CD8-positive, alpha-beta memory T cell (primary cell): Measurements from ENCODE around the gene DENND1A. TPM values are rescaled to one million over a fixed set of nuclear protein-coding genes. Genes with fewer than 3 reads are reported as not detected.
A peak's percentile ranks its signal among the peaks of the same experiment; 100 is the strongest.

Experiments used
- CTCF ChIA-PET: fragments of 350-600 bp; sonication (Branson Sonifier 250); formaldehyde crosslinking; loops from one replicate; lab custom pipeline; 2021; ENCODE audit warnings: antibody characterized with exemption; lab: Charles Lee
- POLR2A ChIA-PET: fragments of 350-600 bp; sonication (Branson Sonifier 250); formaldehyde crosslinking; loops from one replicate; lab custom pipeline; 2021; ENCODE audit warnings: antibody characterized with exemption; lab: Charles Lee
- DNase-seq, 5 donors: peaks; one replicate each; pipeline versions ENCODE4 v3.0.0 to v3.0.0-alpha.2; 2020 to 2022; ENCODE audit warnings: mixed read lengths in 1 of 5
- H3K27ac ChIP-seq: one replicate; pipeline ENCODE4 v1.7.0; 2013; ENCODE audit warnings: low read depth, mild to moderate bottlenecking, low read length, moderate library complexity
- H3K27me3 ChIP-seq: 2 replicates; pipeline ENCODE4 v1.7.0; 2013; ENCODE audit warnings: low read length, mild to moderate bottlenecking; ENCODE audit not compliant: insufficient read depth, poor library complexity, severe bottlenecking
- H3K36me3 ChIP-seq: 2 replicates; pipeline ENCODE4 v1.7.0; 2013; ENCODE audit warnings: mild to moderate bottlenecking, low read length, moderate library complexity; ENCODE audit not compliant: insufficient read depth
- H3K4me1 ChIP-seq: 2 replicates; pipeline ENCODE4 v1.7.0; 2013; ENCODE audit warnings: mild to moderate bottlenecking, low read length, moderate library complexity; ENCODE audit not compliant: insufficient read depth
- H3K4me3 ChIP-seq: 2 replicates; pipeline ENCODE4 v1.7.0; 2013; ENCODE audit warnings: mild to moderate bottlenecking, low read length
- H3K9me3 ChIP-seq: 2 replicates; pipeline ENCODE4 v1.7.0; 2013; ENCODE audit warnings: mild to moderate bottlenecking, low read length
- H3K27ac Mint-ChIP-seq, 8 donors: one replicate each; pipeline ENCODE4 v1.8.0; 2020 to 2021; ENCODE audit warnings: mixed read lengths in 8 of 8, mild to moderate bottlenecking in 6 of 8, inconsistent platforms in 3 of 8, moderate library complexity in 3 of 8
- H3K27me3 Mint-ChIP-seq, 2 donors: one replicate each; pipeline ENCODE4 v1.8.0; 2020 to 2021; ENCODE audit warnings: mixed read lengths in 2 of 2, mild to moderate bottlenecking in 1 of 2, moderate library complexity in 1 of 2
- H3K36me3 Mint-ChIP-seq, 3 donors: one replicate each; pipeline ENCODE4 v1.8.0; 2020 to 2021; ENCODE audit warnings: mixed read lengths in 3 of 3, inconsistent platforms in 1 of 3, mild to moderate bottlenecking in 1 of 3
- H3K4me1 Mint-ChIP-seq, 3 donors: one replicate each; pipeline ENCODE4 v1.8.0; 2020 to 2021; ENCODE audit warnings: mixed read lengths in 3 of 3, inconsistent platforms in 1 of 3, mild to moderate bottlenecking in 1 of 3
- H3K4me3 Mint-ChIP-seq, 7 donors: one replicate each; pipeline ENCODE4 v1.8.0; 2020 to 2021; ENCODE audit warnings: mixed read lengths in 7 of 7, mild to moderate bottlenecking in 6 of 7, moderate library complexity in 4 of 7, inconsistent platforms in 2 of 7
- H3K9me3 Mint-ChIP-seq, 5 donors: one replicate each; pipeline ENCODE4 v1.8.0; 2020 to 2022; ENCODE audit warnings: mixed read lengths in 5 of 5, mild to moderate bottlenecking in 3 of 5, moderate library complexity in 2 of 5, inconsistent platforms in 1 of 5
- polyA plus RNA-seq: library from polyadenylated mRNA; unstranded; fragments of 300-500 nt; fragmentation: Illumina TruSeq; gene quantifications from one replicate; pipeline ENCODE4 v1.2.3, GENCODE V29; 2021
- total RNA-seq, 2 experiments: library from RNA; stranded (reverse); gene quantifications; one replicate each; pipeline ENCODE4 v1.2.3, GENCODE V29; 2021

Gene DENND1A
- total and polyA plus RNA-seq, 3 experiments from 2014 or later = 7.2 to 15.1 (median 15.0) TPM

DNA sequence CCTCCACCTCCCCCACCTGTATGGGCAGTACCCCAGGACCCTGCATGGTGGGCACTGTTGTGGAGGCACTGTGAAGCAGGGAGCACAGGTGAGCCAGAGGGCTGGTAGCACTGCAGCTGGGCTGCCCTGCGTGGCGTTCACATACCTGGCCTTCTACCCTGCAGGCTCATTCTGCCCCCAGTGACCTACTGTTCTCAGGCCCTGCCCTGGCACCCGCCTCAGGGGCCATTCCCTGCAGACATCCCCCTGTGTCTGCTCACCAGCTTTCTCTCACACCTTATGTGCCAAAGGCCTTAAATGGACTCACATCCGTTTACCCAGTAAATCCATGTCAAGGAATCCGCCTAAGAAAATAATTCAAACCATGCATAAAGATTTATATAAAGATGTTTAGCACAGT, 377.4 kb downstream of the DENND1A start:
- Histone ChIP-seq H3K27me3 (no peaks in the 10 kb centered on the region), H3K36me3 (peaks cover 4% of the 10 kb centered on the region), H3K4me3 (no peak overlapping the region), H3K9me3 (no peaks in the 10 kb centered on the region), H3K4me1 (no peaks in the 10 kb centered on the region), H3K27ac (no peak overlapping the region)
- Mint-ChIP-seq H3K36me3 (peaks cover 0 to 29% (median 29%) of the 10 kb centered on the region in 3 donors), H3K9me3 (no peaks in the 10 kb centered on the region), H3K4me3 (no peak overlapping the region), H3K4me1 (no peaks in the 10 kb centered on the region), H3K27me3 (no peaks in the 10 kb centered on the region), H3K27ac (no peak overlapping the region)
- POLR2A ChIA-PET = no interaction called here
- CTCF ChIA-PET = no interaction called here
- DNase-seq = no peak

DNA sequence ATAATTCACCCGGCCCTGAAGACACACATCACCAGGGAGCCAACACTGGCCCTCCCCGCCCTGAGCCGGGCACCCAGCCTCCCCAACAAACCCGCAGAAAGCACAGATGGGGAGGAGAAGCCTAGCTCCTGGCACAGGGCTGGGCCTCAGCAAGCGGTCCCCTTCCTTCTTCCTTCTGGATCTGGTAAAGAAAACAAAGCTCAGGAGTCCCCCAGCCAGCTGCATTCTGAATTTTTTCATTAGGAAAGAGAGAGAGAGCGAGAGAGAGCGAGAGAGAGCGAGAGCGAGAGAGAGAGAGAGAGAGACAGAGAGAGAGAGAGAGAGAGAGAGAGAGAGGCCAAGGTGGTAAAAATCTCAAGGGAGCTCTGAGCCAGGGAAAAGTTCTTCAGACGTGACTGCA, 378.2 kb downstream of the DENND1A start:
- Mint-ChIP-seq H3K4me3 (no peak overlapping the region), H3K27me3 (no peaks in the 10 kb centered on the region), H3K36me3 (peaks cover 0 to 24% (median 21%) of the 10 kb centered on the region in 3 donors), H3K9me3 (no peaks in the 10 kb centered on the region), H3K27ac (peak overlapping the region in 2 of 8 donors; percentile 48 to 92), H3K4me1 (no peaks in the 10 kb centered on the region)
- Histone ChIP-seq H3K36me3 (peaks cover 2% of the 10 kb centered on the region), H3K9me3 (no peaks in the 10 kb centered on the region), H3K27ac (no peak overlapping the region), H3K4me1 (no peaks in the 10 kb centered on the region), H3K4me3 (no peak overlapping the region), H3K27me3 (no peaks in the 10 kb centered on the region)
- no peak for DNase-seq
- ChIA-PET CTCF (no interaction called here), POLR2A (no interaction called here)

DNA sequence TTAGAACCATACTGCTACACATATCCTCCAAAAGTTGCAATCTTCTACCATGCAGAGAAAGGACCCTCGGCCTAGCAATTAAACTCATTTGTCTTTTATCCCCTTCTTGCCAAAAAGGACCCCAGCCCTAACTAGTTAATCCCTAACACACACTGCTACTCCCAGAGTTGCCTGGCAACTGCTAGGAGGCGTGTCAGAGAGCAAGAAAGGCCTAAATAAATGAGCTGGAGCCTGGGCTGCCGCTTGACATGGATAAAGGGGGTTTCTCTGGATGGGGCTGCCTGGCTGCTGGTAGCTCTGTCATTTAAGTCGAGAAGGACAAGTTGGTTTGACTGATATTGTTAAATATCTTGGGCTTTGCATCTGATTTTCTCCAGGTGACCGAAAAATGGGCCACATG, 379.1 kb downstream of the DENND1A start:
- H3K27me3 ChIP-seq = no peaks in the 10 kb centered on the region
- H3K27me3 Mint-ChIP-seq = no peaks in the 10 kb centered on the region
- H3K4me1 Mint-ChIP-seq = no peaks in the 10 kb centered on the region
- no peaks in the 10 kb centered on the region for H3K36me3 ChIP-seq
- DNase-seq = no peak
- ChIA-PET CTCF (no interaction called here), POLR2A (no interaction called here)
- no peak overlapping the region for H3K4me3 ChIP-seq
- no peak overlapping the region for H3K27ac ChIP-seq
- H3K36me3 Mint-ChIP-seq = peaks cover 0 to 16% (median 12%) of the 10 kb centered on the region in 3 donors
- H3K4me3 Mint-ChIP-seq = no peak overlapping the region
- H3K4me1 ChIP-seq = no peaks in the 10 kb centered on the region
- no peaks in the 10 kb centered on the region for H3K9me3 ChIP-seq
- H3K27ac Mint-ChIP-seq = no peak overlapping the region
- H3K9me3 Mint-ChIP-seq = no peaks in the 10 kb centered on the region

DNA sequence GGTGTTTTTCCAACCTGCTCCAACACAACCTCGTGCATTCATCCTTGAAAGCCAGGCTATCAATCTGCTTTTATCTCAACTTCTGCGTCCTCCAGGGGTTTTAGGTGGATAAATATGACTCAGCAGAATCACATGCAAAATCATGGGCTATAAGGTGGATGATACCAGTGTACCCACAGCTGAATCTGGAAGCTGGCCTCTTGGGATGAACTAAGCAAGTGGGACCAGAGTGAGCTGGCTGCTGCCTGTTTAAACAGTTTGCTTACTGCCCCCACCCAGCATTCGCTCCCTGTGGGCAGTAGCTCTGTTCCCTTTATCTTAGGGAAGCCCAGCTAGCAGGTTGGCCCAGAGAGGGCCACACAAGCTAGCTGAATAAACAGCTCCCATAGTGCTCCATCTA, 379.9 kb downstream of the DENND1A start:
- CTCF ChIA-PET = no interaction called here
- Histone ChIP-seq H3K36me3 (no peaks in the 10 kb centered on the region), H3K9me3 (no peaks in the 10 kb centered on the region), H3K27ac (no peak overlapping the region), H3K4me1 (no peaks in the 10 kb centered on the region), H3K27me3 (no peaks in the 10 kb centered on the region), H3K4me3 (no peak overlapping the region)
- POLR2A ChIA-PET = no interaction called here
- H3K27me3 Mint-ChIP-seq = no peaks in the 10 kb centered on the region
- H3K36me3 Mint-ChIP-seq = peaks cover 0 to 10% (median 6%) of the 10 kb centered on the region in 3 donors
- no peak overlapping the region for H3K4me3 Mint-ChIP-seq
- H3K9me3 Mint-ChIP-seq = no peaks in the 10 kb centered on the region
- DNase-seq = no peak
- no peak overlapping the region for H3K27ac Mint-ChIP-seq
- no peaks in the 10 kb centered on the region for H3K4me1 Mint-ChIP-seq

DNA sequence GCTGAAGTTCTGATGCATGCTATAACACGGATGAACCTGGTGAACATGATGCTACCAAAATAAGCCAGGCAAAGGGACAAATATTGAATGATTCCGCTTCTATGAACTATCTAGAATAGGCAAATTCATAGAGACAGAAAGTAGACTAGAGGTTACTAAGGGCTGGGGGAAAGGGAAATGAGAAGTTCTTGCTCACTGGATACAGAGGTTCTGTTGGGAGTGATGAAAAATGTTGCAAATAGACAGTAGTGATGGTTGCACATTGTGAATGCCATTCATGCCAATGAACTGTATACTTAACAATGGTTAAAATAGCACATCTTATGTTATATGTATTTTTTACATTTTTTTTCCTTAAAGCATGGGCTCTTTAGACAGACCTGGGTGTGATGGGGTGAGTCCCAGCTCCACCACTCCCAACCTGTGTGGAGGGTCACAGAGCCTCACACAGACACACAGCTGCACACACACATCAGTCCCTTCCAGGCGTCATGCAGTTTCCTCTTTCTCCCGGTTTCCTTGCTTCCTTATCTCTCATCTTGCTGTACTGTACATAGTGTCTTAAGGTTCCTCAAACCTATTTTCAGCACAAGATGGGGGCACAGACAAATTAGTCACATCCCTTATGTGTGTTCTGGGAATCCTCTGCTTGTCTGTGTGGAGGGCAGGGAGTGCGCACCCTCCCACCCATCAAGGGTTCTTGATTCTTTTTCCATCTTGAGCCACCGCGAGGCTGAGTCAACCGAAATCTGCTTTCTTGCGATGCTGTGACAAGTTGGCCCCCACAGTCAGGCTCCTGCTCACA, 381.0 kb downstream of the DENND1A start:
- no peak overlapping the region for H3K4me3 Mint-ChIP-seq
- DNase-seq = no peak

DNA sequence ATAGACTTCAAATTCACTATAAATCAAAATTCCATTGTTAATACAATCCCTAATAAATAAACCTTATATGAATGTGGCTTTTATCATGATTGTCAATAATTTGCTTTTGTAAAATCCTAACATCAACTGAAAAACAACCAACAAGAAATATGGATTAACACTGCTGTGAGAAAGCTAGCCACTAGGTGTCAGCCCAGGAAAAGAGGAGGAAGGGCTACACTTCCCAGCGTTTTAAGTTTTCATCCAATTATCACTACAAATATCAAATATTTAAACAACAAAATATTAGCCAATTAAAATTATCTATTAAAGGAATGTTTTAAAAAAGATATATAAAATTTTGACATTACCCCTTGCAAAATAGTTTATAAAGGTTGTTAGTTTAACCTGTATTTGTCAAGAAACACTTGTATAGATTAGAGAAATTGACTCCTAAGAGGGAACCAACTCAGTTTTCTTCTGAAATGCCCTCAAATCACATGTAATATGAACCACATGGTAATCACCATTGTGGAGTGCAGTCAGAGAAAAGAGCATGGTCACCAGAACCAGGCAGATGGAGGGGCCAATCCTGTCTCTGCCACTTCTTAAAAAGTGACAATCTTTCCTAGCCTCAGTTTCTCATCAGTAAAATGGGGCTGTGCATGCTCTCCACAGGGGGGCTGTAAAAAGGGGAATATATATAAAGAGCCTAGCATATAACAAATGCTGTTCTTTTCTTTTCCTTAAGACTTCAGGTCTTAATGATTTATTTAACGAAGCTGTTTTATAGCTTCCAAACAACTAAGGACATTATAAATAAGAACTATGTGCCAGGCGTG, 385.7 kb downstream of the DENND1A start:
- Mint-ChIP-seq H3K27ac (no peak overlapping the region), H3K4me1 (no peaks in the 10 kb centered on the region), H3K36me3 (peaks cover 0 to 2% (median 0%) of the 10 kb centered on the region in 3 donors), H3K27me3 (no peaks in the 10 kb centered on the region), H3K9me3 (no peaks in the 10 kb centered on the region), H3K4me3 (no peak overlapping the region)
- Histone ChIP-seq H3K27me3 (no peaks in the 10 kb centered on the region), H3K27ac (no peak overlapping the region), H3K4me1 (no peaks in the 10 kb centered on the region), H3K4me3 (no peak overlapping the region), H3K9me3 (no peaks in the 10 kb centered on the region), H3K36me3 (no peaks in the 10 kb centered on the region)
- DNase-seq = no peak
- ChIA-PET POLR2A (no interaction called here), CTCF (interaction anchor here (3.7 kb wide), 1 partner anchor 497 kb away, joined by 21 read pairs; no protein-coding TSS in a partner anchor)

More for the DNA sequence above, 381.0 kb downstream of the DENND1A start:
- no peaks in the 10 kb centered on the region for H3K27me3 Mint-ChIP-seq
- no peaks in the 10 kb centered on the region for H3K9me3 ChIP-seq
- no peak overlapping the region for H3K4me3 ChIP-seq
- no peak overlapping the region for H3K27ac Mint-ChIP-seq
- ChIA-PET POLR2A (no interaction called here), CTCF (no interaction called here)
- H3K4me1 Mint-ChIP-seq = no peaks in the 10 kb centered on the region
- no peak overlapping the region for H3K27ac ChIP-seq
- no peaks in the 10 kb centered on the region for H3K27me3 ChIP-seq
- H3K36me3 Mint-ChIP-seq = peaks cover 0 to 7% (median 1%) of the 10 kb centered on the region in 3 donors
- no peaks in the 10 kb centered on the region for H3K9me3 Mint-ChIP-seq
- no peaks in the 10 kb centered on the region for H3K36me3 ChIP-seq
- no peaks in the 10 kb centered on the region for H3K4me1 ChIP-seq

DNA sequence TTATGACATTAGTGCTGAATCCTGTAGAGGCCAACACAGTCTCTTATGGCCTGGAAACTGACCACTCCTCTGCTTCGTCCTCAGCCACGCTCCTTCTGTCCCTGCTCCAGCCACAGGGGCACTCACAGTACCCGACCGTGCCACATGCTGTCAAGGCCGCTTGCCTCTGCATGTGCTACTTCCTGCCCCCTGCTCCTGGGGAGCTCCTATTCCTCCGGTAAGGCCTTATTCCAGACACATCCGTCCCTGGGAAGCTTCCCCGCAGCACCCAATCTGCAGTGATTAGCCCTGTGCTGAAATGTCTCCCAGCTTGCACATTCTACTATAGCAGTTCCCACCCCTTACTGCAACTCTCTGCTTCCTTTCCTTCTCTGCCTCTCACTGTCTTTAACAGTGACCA, 386.4 kb downstream of the DENND1A start:
- H3K4me3 ChIP-seq = no peak overlapping the region
- Mint-ChIP-seq H3K27ac (peak overlapping the region in 1 of 8 donors; percentile 48), H3K27me3 (no peaks in the 10 kb centered on the region), H3K36me3 (peaks cover 0 to 2% (median 0%) of the 10 kb centered on the region in 3 donors), H3K4me1 (no peaks in the 10 kb centered on the region), H3K9me3 (no peaks in the 10 kb centered on the region), H3K4me3 (no peak overlapping the region)
- ChIA-PET CTCF (interaction anchor here (2.2 to 3.7 kb wide), 2 partner anchors 497 to 498 kb away, joined by 13 to 21 read pairs; no protein-coding TSS in a partner anchor), POLR2A (no interaction called here)
- no peak overlapping the region for H3K27ac ChIP-seq
- no peaks in the 10 kb centered on the region for H3K27me3 ChIP-seq
- DNase-seq = no peak
- no peaks in the 10 kb centered on the region for H3K9me3 ChIP-seq
- H3K4me1 ChIP-seq = no peaks in the 10 kb centered on the region
- no peaks in the 10 kb centered on the region for H3K36me3 ChIP-seq
